ENCODE results near the gene AKAP12. TPM values are rescaled to one million over a fixed set of nuclear protein-coding genes. Genes with fewer than 3 reads are reported as not detected.

Gene AKAP12
- total RNA-seq, 3 donors from 2014 or later (not counting 1 experiment from before 2014, with no cell fraction given), result 0.07 to 17.6 (median 0.75) TPM

- ATAC-seq (no peak), DNase-seq (no peak)
- no peaks in the 10 kb centered on the region for H3K36me3 ChIP-seq (ENCODE audit: control insufficient read depth, insufficient read depth, low read length)
- H3K27ac ChIP-seq (ENCODE audit: low read length), result no peak overlapping the region
- H3K27me3 ChIP-seq (ENCODE audit: control insufficient read depth, insufficient read depth, low read length), result no peaks in the 10 kb centered on the region
- no peaks in the 10 kb centered on the region for H3K4me1 ChIP-seq (ENCODE audit: control insufficient read depth, insufficient read depth, low read length)
- H3K4me1 Mint-ChIP-seq, result no peaks in the 10 kb centered on the region
- intact Hi-C loops (cut with micrococcal nuclease), result no loop called here
- no peak overlapping the region for H3K4me3 Mint-ChIP-seq
- peaks cover 0 to 3% of the 10 kb centered on the region in 2 donors for H3K9me3 Mint-ChIP-seq
- no peaks in the 10 kb centered on the region for H3K36me3 Mint-ChIP-seq
- 77% methylated on average over 11 of the region's 11 CpGs for WGBS (ENCODE audit: insufficient coverage)
- peaks cover 0 to 5% of the 10 kb centered on the region in 2 donors for H3K27me3 Mint-ChIP-seq (ENCODE audit: low read depth in 2 of 2)
- H3K27ac Mint-ChIP-seq, result no peak overlapping the region
- TF ChIP-seq CTCF (IDR thresholded peaks at IDR 0.05), result no peak
- H3K9me3 ChIP-seq (ENCODE audit: control insufficient read depth, insufficient read depth, low read length), result no peaks in the 10 kb centered on the region
- H3K4me3 ChIP-seq (ENCODE audit: low read length), result no peak overlapping the region
These were observed 10.1 kb upstream of the AKAP12 start for GRCh38 chr6:151229401-151230276.

GRCh38 chr6:151230277-151230577 is 9.5 kb upstream of the AKAP12 start:
- H3K9me3 Mint-ChIP-seq, result no peaks in the 10 kb centered on the region
- no peaks in the 10 kb centered on the region for H3K36me3 Mint-ChIP-seq
- intact Hi-C loops (cut with micrococcal nuclease), result no loop called here
- H3K4me1 ChIP-seq (ENCODE audit: control insufficient read depth, insufficient read depth, low read length), result no peaks in the 10 kb centered on the region
- H3K4me1 Mint-ChIP-seq, result no peaks in the 10 kb centered on the region
- no peak overlapping the region for H3K27ac ChIP-seq (ENCODE audit: low read length)
- peaks cover 0 to 5% of the 10 kb centered on the region in 2 donors for H3K27me3 Mint-ChIP-seq (ENCODE audit: low read depth in 2 of 2)
- ATAC-seq, result no peak
- no peaks in the 10 kb centered on the region for H3K27me3 ChIP-seq (ENCODE audit: control insufficient read depth, insufficient read depth, low read length)
- no peaks in the 10 kb centered on the region for H3K9me3 ChIP-seq (ENCODE audit: control insufficient read depth, insufficient read depth, low read length)
- no peak overlapping the region for H3K4me3 Mint-ChIP-seq
- no peak for TF ChIP-seq CTCF (IDR thresholded peaks at IDR 0.05)
- H3K36me3 ChIP-seq (ENCODE audit: control insufficient read depth, insufficient read depth, low read length), result no peaks in the 10 kb centered on the region
- no peak overlapping the region for H3K27ac Mint-ChIP-seq
- 91% methylated on average over 3 of the region's 4 CpGs for WGBS (ENCODE audit: insufficient coverage)
- DNase-seq, result no peak
- H3K4me3 ChIP-seq (ENCODE audit: low read length), result no peak overlapping the region

GRCh38 chr6:151232899-151233298 is 6.9 kb upstream of the AKAP12 start:
- H3K27ac Mint-ChIP-seq, result no peak overlapping the region
- H3K27ac ChIP-seq (ENCODE audit: low read length), result no peak overlapping the region
- H3K4me3 Mint-ChIP-seq, result no peak overlapping the region
- TF ChIP-seq CTCF (IDR thresholded peaks at IDR 0.05), result no peak
- no peaks in the 10 kb centered on the region for H3K4me1 Mint-ChIP-seq
- intact Hi-C loops (cut with micrococcal nuclease), result no loop called here
- WGBS (ENCODE audit: insufficient coverage), result 67% methylated on average over 1 of the region's 1 CpG
- no peak overlapping the region for H3K4me3 ChIP-seq (ENCODE audit: low read length)
- H3K36me3 ChIP-seq (ENCODE audit: control insufficient read depth, insufficient read depth, low read length), result no peaks in the 10 kb centered on the region
- no peaks in the 10 kb centered on the region for H3K9me3 ChIP-seq (ENCODE audit: control insufficient read depth, insufficient read depth, low read length)
- ATAC-seq, result no peak
- H3K4me1 ChIP-seq (ENCODE audit: control insufficient read depth, insufficient read depth, low read length), result no peaks in the 10 kb centered on the region
- H3K27me3 Mint-ChIP-seq (ENCODE audit: low read depth in 2 of 2), result peaks cover 11 to 18% of the 10 kb centered on the region in 2 donors
- peaks cover 2% of the 10 kb centered on the region for H3K27me3 ChIP-seq (ENCODE audit: control insufficient read depth, insufficient read depth, low read length)
- H3K36me3 Mint-ChIP-seq, result no peaks in the 10 kb centered on the region
- no peak for DNase-seq
- no peaks in the 10 kb centered on the region for H3K9me3 Mint-ChIP-seq

- H3K36me3 ChIP-seq (ENCODE audit: control insufficient read depth, insufficient read depth, low read length), result no peaks in the 10 kb centered on the region
- no peaks in the 10 kb centered on the region for H3K4me1 ChIP-seq (ENCODE audit: control insufficient read depth, insufficient read depth, low read length)
- H3K36me3 Mint-ChIP-seq, result no peaks in the 10 kb centered on the region
- H3K27me3 Mint-ChIP-seq (ENCODE audit: low read depth in 2 of 2), result peaks cover 15 to 25% of the 10 kb centered on the region in 2 donors
- no peak for ATAC-seq
- H3K4me3 ChIP-seq (ENCODE audit: low read length), result no peak overlapping the region
- intact Hi-C loops (cut with micrococcal nuclease), result no loop called here
- TF ChIP-seq CTCF (IDR thresholded peaks at IDR 0.05), result no peak
- no peak overlapping the region for H3K27ac Mint-ChIP-seq
- no peaks in the 10 kb centered on the region for H3K4me1 Mint-ChIP-seq
- H3K4me3 Mint-ChIP-seq, result no peak overlapping the region
- H3K27me3 ChIP-seq (ENCODE audit: control insufficient read depth, insufficient read depth, low read length), result peaks cover 2% of the 10 kb centered on the region
- WGBS (ENCODE audit: insufficient coverage), result 95% methylated on average over 6 of the region's 7 CpGs
- H3K9me3 Mint-ChIP-seq, result no peaks in the 10 kb centered on the region
- H3K27ac ChIP-seq (ENCODE audit: low read length), result no peak overlapping the region
- no peaks in the 10 kb centered on the region for H3K9me3 ChIP-seq (ENCODE audit: control insufficient read depth, insufficient read depth, low read length)
- DNase-seq, result no peak
These were observed 6.0 kb upstream of the AKAP12 start for GRCh38 chr6:151233731-151234130.

Data from natural killer cell (primary cell).